CD4-positive, alpha-beta T cell (primary cell): ENCODE data around the gene CLEC3A. TPM values are rescaled to one million over a fixed set of nuclear protein-coding genes. Genes with fewer than 3 reads are reported as not detected.

ENCODE experiments used
- ATAC-seq: fragments of 200-7000 bp; cut with Tn5 transposase; one replicate; pipeline ENCODE4 v1.10.0; 2022; ENCODE audit warnings: mild to moderate bottlenecking; ENCODE audit not compliant: poor library complexity
- CTCF ChIA-PET: fragments of 350-600 bp; sonication (Branson Sonifier 250); formaldehyde crosslinking; loops from one replicate; lab custom pipeline; 2021; ENCODE audit warnings: antibody characterized with exemption, inconsistent platforms; lab: Charles Lee
- POLR2A ChIA-PET: fragments of 350-600 bp; sonication (Branson Sonifier 250); formaldehyde crosslinking; loops from one replicate; lab custom pipeline; 2021; ENCODE audit warnings: antibody characterized with exemption, inconsistent platforms; lab: Charles Lee
- DNase-seq, 14 experiments: peaks; one replicate each; pipeline ENCODE4 v3.0.0-alpha.2; 2013 to 2020; ENCODE audit warnings: mixed read lengths in 2 of 14
- H3K27ac ChIP-seq, 2 donors: one replicate each; pipeline versions ENCODE4 v1.5.1 to v1.7.0; 2013; ENCODE audit warnings: low read length in 2 of 2, low read depth in 1 of 2, mild to moderate bottlenecking in 1 of 2
- H3K27me3 ChIP-seq, 2 experiments: 1 replicate in 1 of 2; 2 replicates in 1 of 2; pipeline versions ENCODE4 v1.6.1 to v1.7.0; 2013; ENCODE audit warnings: low read length in 2 of 2, control low read depth in 1 of 2, mild to moderate bottlenecking in 1 of 2, moderate library complexity in 1 of 2; ENCODE audit not compliant: insufficient read depth in 2 of 2, control insufficient read depth in 1 of 2
- H3K36me3 ChIP-seq: one replicate; pipeline ENCODE4 v1.6.1; 2013; ENCODE audit warnings: low read length, control low read depth; ENCODE audit not compliant: insufficient read depth
- H3K4me1 ChIP-seq: one replicate; pipeline ENCODE4 v1.6.1; 2013; ENCODE audit warnings: low read length, control low read depth; ENCODE audit not compliant: insufficient read depth
- H3K4me3 ChIP-seq: one replicate; pipeline ENCODE4 v1.5.1; 2013; ENCODE audit warnings: mild to moderate bottlenecking, low read length, moderate library complexity
- H3K9me3 ChIP-seq, 2 experiments: 1 replicate in 1 of 2; 2 replicates in 1 of 2; pipeline versions ENCODE4 v1.6.1 to v1.7.0; 2013; ENCODE audit warnings: low read length in 2 of 2, mild to moderate bottlenecking in 2 of 2, control low read depth in 1 of 2, moderate library complexity in 1 of 2; ENCODE audit not compliant: control insufficient read depth in 1 of 2, insufficient read depth in 1 of 2
- H3K27ac Mint-ChIP-seq: one replicate; pipeline ENCODE4 v1.8.0; 2020; ENCODE audit warnings: mixed read lengths
- H3K27me3 Mint-ChIP-seq: one replicate; pipeline ENCODE4 v1.8.0; 2021; ENCODE audit warnings: mixed read lengths
- H3K36me3 Mint-ChIP-seq: one replicate; pipeline ENCODE4 v1.8.0; 2021; ENCODE audit warnings: low read depth, mixed read lengths
- H3K4me1 Mint-ChIP-seq: one replicate; pipeline ENCODE4 v1.8.0; 2021; ENCODE audit warnings: low read depth, mixed read lengths
- H3K4me3 Mint-ChIP-seq: one replicate; pipeline ENCODE4 v1.8.0; 2020; ENCODE audit warnings: mild to moderate bottlenecking, mixed read lengths
- H3K9me3 Mint-ChIP-seq: one replicate; pipeline ENCODE4 v1.8.0; 2020; ENCODE audit warnings: mixed read lengths
- CTCF ChIP-seq: fragments of 200-600 bp; IDR thresholded peaks from one replicate; pipeline ENCODE4 v1.8.0; 2022; ENCODE audit warnings: antibody characterized with exemption, mild to moderate bottlenecking
- intact Hi-C, 2 experiments: fragments of 100-400 bp; cut with DNase I in 1 of 2; cut with micrococcal nuclease in 1 of 2; formaldehyde crosslinking; loops; one replicate each; pipeline versions ENCODE4 v1.15.1 to v1.9.0; 2023 to 2025; cut with DNase I, micrococcal nuclease
- total RNA-seq, 174 experiments: library from RNA in 2 of 174; stranded (reverse) in 2 of 174; gene quantifications; one replicate each; pipeline ENCODE4 v1.2.3 and lab custom pipeline; 2021 to 2026

The CLEC3A gene
- total RNA-seq, 2 experiments from 2014 or later, result not detected

GRCh38 chr16:78005881-78006280, 16.5 kb upstream of the CLEC3A start:
- ATAC-seq, result no peak
- peaks cover 2 to 7% of the 10 kb centered on the region in 2 experiments for H3K27me3 ChIP-seq
- Mint-ChIP-seq H3K27ac (no peak overlapping the region), H3K27me3 (peaks cover 28% of the 10 kb centered on the region), H3K4me3 (no peak overlapping the region), H3K4me1 (no peaks in the 10 kb centered on the region), H3K9me3 (no peaks in the 10 kb centered on the region), H3K36me3 (no peaks in the 10 kb centered on the region)
- H3K4me3 ChIP-seq, result no peak overlapping the region
- H3K36me3 ChIP-seq, result no peaks in the 10 kb centered on the region
- ChIA-PET CTCF (no interaction called here), POLR2A (no interaction called here)
- H3K4me1 ChIP-seq, result peaks cover 4% of the 10 kb centered on the region
- no peaks in the 10 kb centered on the region for H3K9me3 ChIP-seq
- DNase-seq, result peak in 2 of 14 experiments; percentile 2 to 3
- intact Hi-C loops, result no loop called here
- TF ChIP-seq CTCF, result no peak
- H3K27ac ChIP-seq, result no peak overlapping the region

- CTCF ChIA-PET, result no interaction called here
These were observed 15.2 kb upstream of the CLEC3A start for GRCh38 chr16:78007121-78007520.

GRCh38 chr16:78024159-78024558, 1.8 kb downstream of the CLEC3A start:
- H3K27me3 Mint-ChIP-seq, result peaks cover 17% of the 10 kb centered on the region
- intact Hi-C loops, result no loop called here
- CTCF ChIA-PET, result interaction anchor here (0.7 kb wide), 1 partner anchor 59 kb away, joined by 3 read pairs; no protein-coding TSS in a partner anchor

More at GRCh38 chr16:78007121-78007520, 15.2 kb upstream of the CLEC3A start:
- Histone ChIP-seq H3K4me1 (peaks cover 4% of the 10 kb centered on the region), H3K4me3 (no peak overlapping the region), H3K27me3 (peaks cover 2 to 3% of the 10 kb centered on the region in 2 experiments), H3K9me3 (no peaks in the 10 kb centered on the region), H3K27ac (no peak overlapping the region), H3K36me3 (no peaks in the 10 kb centered on the region)
- H3K36me3 Mint-ChIP-seq, result no peaks in the 10 kb centered on the region
- POLR2A ChIA-PET, result no interaction called here
- H3K27me3 Mint-ChIP-seq, result peaks cover 30% of the 10 kb centered on the region
- DNase-seq (no peak), ATAC-seq (no peak)
- no peaks in the 10 kb centered on the region for H3K9me3 Mint-ChIP-seq
- H3K27ac Mint-ChIP-seq, result no peak overlapping the region
- intact Hi-C loops, result no loop called here
- no peak overlapping the region for H3K4me3 Mint-ChIP-seq
- TF ChIP-seq CTCF, result no peak
- H3K4me1 Mint-ChIP-seq, result no peaks in the 10 kb centered on the region

More at GRCh38 chr16:78024159-78024558, 1.8 kb downstream of the CLEC3A start:
- Histone ChIP-seq H3K9me3 (no peaks in the 10 kb centered on the region), H3K4me3 (no peak overlapping the region), H3K36me3 (no peaks in the 10 kb centered on the region), H3K4me1 (no peaks in the 10 kb centered on the region), H3K27me3 (no peaks in the 10 kb centered on the region), H3K27ac (no peak overlapping the region)
- TF ChIP-seq CTCF, result no peak
- DNase-seq (no peak), ATAC-seq (no peak)
- Mint-ChIP-seq H3K4me1 (no peaks in the 10 kb centered on the region), H3K36me3 (no peaks in the 10 kb centered on the region), H3K27ac (no peak overlapping the region), H3K9me3 (no peaks in the 10 kb centered on the region), H3K4me3 (no peak overlapping the region)
- POLR2A ChIA-PET, result no interaction called here
